Measurements from ENCODE around the gene FOXP4. TPM values are rescaled to one million over a fixed set of nuclear protein-coding genes. Genes with fewer than 3 reads are reported as not detected.

FOXP4 gene
- total and polyA plus RNA-seq, 7 donors: 4.1 to 19.5 (median 12.7) TPM

GRCh38 chr6:41515995-41516394, 30.2 kb upstream of the FOXP4 start:
- Histone ChIP-seq H3K36me3 (no peaks in the 10 kb centered on the region), H3K27ac (no peak overlapping the region), H3K9me3 (no peaks in the 10 kb centered on the region), H3K4me1 (no peaks in the 10 kb centered on the region), H3K4me3 (no peak overlapping the region), H3K27me3 (no peaks in the 10 kb centered on the region)
- WGBS, 2 donors: 95% methylated on average over 6 of the region's 6 CpGs
- no peak for DNase-seq
- intact Hi-C loops (cut with DNase I): no loop called here
- TF ChIP-seq POLR2AphosphoS5 (IDR thresholded peaks at IDR 0.05) (no peak), EP300 (IDR thresholded peaks at IDR 0.05) (no peak), POLR2A (IDR thresholded peaks at IDR 0.05) (no peak), CTCF (IDR thresholded peaks at IDR 0.05) (no peak)

- Histone ChIP-seq H3K4me3 (no peak overlapping the region), H3K27me3 (peaks cover 0 to 8% (median 0%) of the 10 kb centered on the region in 3 donors), H3K36me3 (no peaks in the 10 kb centered on the region), H3K4me1 (no peaks in the 10 kb centered on the region), H3K27ac (no peak overlapping the region), H3K9me3 (no peaks in the 10 kb centered on the region)
- no peak for TF ChIP-seq EP300 (IDR thresholded peaks at IDR 0.05)
- TF ChIP-seq CTCF (IDR thresholded peaks at IDR 0.05): no peak
- no peak for TF ChIP-seq POLR2A (IDR thresholded peaks at IDR 0.05)
- TF ChIP-seq POLR2AphosphoS5 (IDR thresholded peaks at IDR 0.05): no peak
- intact Hi-C loops (cut with DNase I): no loop called here
- DNase-seq: no peak
- 17 to 69% methylated on average over 7 of the region's 7 CpGs for WGBS, 2 donors
Observed at GRCh38 chr6:41518118-41518517, 28.1 kb upstream of the FOXP4 start.

GRCh38 chr6:41519305-41519744, 26.9 kb upstream of the FOXP4 start:
- TF ChIP-seq EP300 (IDR thresholded peaks at IDR 0.05): no peak
- no peak for TF ChIP-seq POLR2AphosphoS5 (IDR thresholded peaks at IDR 0.05)
- TF ChIP-seq POLR2A (IDR thresholded peaks at IDR 0.05): no peak
- TF ChIP-seq CTCF (IDR thresholded peaks at IDR 0.05): no peak
- Histone ChIP-seq H3K4me3 (no peak overlapping the region), H3K27ac (no peak overlapping the region), H3K9me3 (no peaks in the 10 kb centered on the region), H3K4me1 (no peaks in the 10 kb centered on the region), H3K27me3 (peaks cover 0 to 17% (median 0%) of the 10 kb centered on the region in 3 donors), H3K36me3 (no peaks in the 10 kb centered on the region)
- intact Hi-C loops (cut with DNase I): no loop called here
- no peak for DNase-seq
- 14 to 60% methylated on average over 3 of the region's 3 CpGs for WGBS, 2 donors

- WGBS, 2 donors: 44 to 72% methylated on average over 8 of the region's 8 CpGs
- no peaks in the 10 kb centered on the region for H3K36me3 ChIP-seq
- H3K9me3 ChIP-seq: no peaks in the 10 kb centered on the region
- intact Hi-C loops (cut with DNase I): no loop called here
- no peak overlapping the region for H3K4me3 ChIP-seq
- H3K27me3 ChIP-seq: peaks cover 0 to 17% (median 0%) of the 10 kb centered on the region in 3 donors
- no peaks in the 10 kb centered on the region for H3K4me1 ChIP-seq
- no peak for DNase-seq
- TF ChIP-seq POLR2AphosphoS5 (IDR thresholded peaks at IDR 0.05): no peak
- TF ChIP-seq POLR2A (IDR thresholded peaks at IDR 0.05): no peak
- no peak for TF ChIP-seq EP300 (IDR thresholded peaks at IDR 0.05)
- TF ChIP-seq CTCF (IDR thresholded peaks at IDR 0.05): no peak
- H3K27ac ChIP-seq: no peak overlapping the region
Observed at GRCh38 chr6:41519745-41520699, 26.2 kb upstream of the FOXP4 start.

Measured in sigmoid colon (tissue), 7 donors.